Hepatocyte (in vitro differentiated cells): ENCODE data around the gene WDR33. TPM values are rescaled to one million over a fixed set of nuclear protein-coding genes. Genes with fewer than 3 reads are reported as not detected.

Experiments
- DNase-seq: peaks from one replicate; pipeline ENCODE4 v3.0.0-alpha.2; 2016; ENCODE audit warnings: low spot score
- H2AFZ ChIP-seq: fragments of 200-600 bp; sonication (generic); 2 replicates; pipeline ENCODE4 v1.6.0; 2016; ENCODE audit warnings: antibody characterized with exemption, mild to moderate bottlenecking
- H3K27ac ChIP-seq: fragments of 200-600 bp; sonication (generic); 2 replicates; pipeline ENCODE4 v1.5.1; 2016; ENCODE audit warnings: mild to moderate bottlenecking
- H3K27me3 ChIP-seq: fragments of 200-600 bp; sonication (generic); 2 replicates; pipeline ENCODE4 v1.6.1; 2016
- H3K36me3 ChIP-seq: fragments of 200-600 bp; sonication (generic); replicated peaks from 2 replicates; pipeline ENCODE4 v1.5.1; 2016; ENCODE audit warnings: low read depth; ENCODE audit not compliant: insufficient read depth
- H3K4me1 ChIP-seq: fragments of 200-600 bp; sonication (generic); 2 replicates; pipeline ENCODE4 v1.5.1; 2016; ENCODE audit warnings: mild to moderate bottlenecking, moderate library complexity; ENCODE audit not compliant: insufficient read depth
- H3K4me2 ChIP-seq: fragments of 200-600 bp; sonication (generic); 2 replicates; pipeline ENCODE4 v1.6.0; 2016
- H3K4me3 ChIP-seq: fragments of 200-600 bp; sonication (generic); 2 replicates; pipeline ENCODE4 v1.5.1; 2016; ENCODE audit warnings: mild to moderate bottlenecking
- H3K79me2 ChIP-seq: fragments of 200-600 bp; sonication (generic); 2 replicates; pipeline ENCODE4 v1.6.0; 2017; ENCODE audit warnings: mild to moderate bottlenecking
- H3K9me2 ChIP-seq: fragments of 200-600 bp; sonication (generic); replicated peaks from 2 replicates; pipeline ENCODE4 v1.6.0; 2017; ENCODE audit warnings: mild to moderate bottlenecking; ENCODE audit not compliant: insufficient read depth
- H3K9me3 ChIP-seq: fragments of 200-600 bp; sonication (generic); 2 replicates; pipeline ENCODE4 v1.5.1; 2016; ENCODE audit warnings: low read depth, mild to moderate bottlenecking
- H4K20me1 ChIP-seq: fragments of 200-600 bp; sonication (generic); 2 replicates; pipeline ENCODE4 v1.6.0; 2016; ENCODE audit warnings: mild to moderate bottlenecking; ENCODE audit not compliant: insufficient read depth, poor library complexity, severe bottlenecking
- CTCF ChIP-seq: fragments of 200-600 bp; sonication (generic); IDR thresholded peaks from 2 replicates; pipeline ENCODE4 v1.5.1; 2016; ENCODE audit warnings: antibody characterized with exemption, mild to moderate bottlenecking; ENCODE audit not compliant: poor library complexity
- EZH2 ChIP-seq: fragments of 200-600 bp; sonication (generic); IDR thresholded peaks from 2 replicates; pipeline ENCODE4 v1.6.1; 2016; ENCODE audit warnings: antibody characterized with exemption, mild to moderate bottlenecking, borderline replicate concordance
- EZH2phosphoT487 ChIP-seq: fragments of 200-600 bp; sonication (generic); IDR thresholded peaks from one replicate; pipeline ENCODE4 v1.6.1; 2018; ENCODE audit warnings: antibody characterized with exemption, mild to moderate bottlenecking, low read depth, moderate library complexity; ENCODE audit not compliant: unreplicated experiment, severe bottlenecking
- WGBS: methylation state at CpG from one replicate; pipeline ENCODE4 v1.1.6; 2016; ENCODE audit warnings: low lambda C conversion rate; ENCODE audit errors: missing lambda C conversion rate; 5-methylcytosine and 5-hydroxymethylcytosine counted together
- polyA plus RNA-seq: library from polyadenylated mRNA; unstranded; fragments of >200 nt; fragmentation: Nextera tagmentation; extraction: Ambion mirVana; gene quantifications from 2 replicates; pipeline ENCODE4 v1.2.1, GENCODE V29; 2016
- small RNA-seq: library from RNA; depleted of rRNA; stranded (forward); fragments of <200 nt; gene quantifications from one replicate; pipeline ENCODE3, GENCODE V24; 2014
- total RNA-seq: library from RNA; depleted of rRNA; stranded (reverse); fragments of >200 nt; gene quantifications from 2 replicates; pipeline ENCODE4 v1.2.3, GENCODE V29; 2014

WDR33 gene
- total and polyA plus RNA-seq, 2 experiments from 2014 or later: 43.3 to 47.5 TPM

DNA sequence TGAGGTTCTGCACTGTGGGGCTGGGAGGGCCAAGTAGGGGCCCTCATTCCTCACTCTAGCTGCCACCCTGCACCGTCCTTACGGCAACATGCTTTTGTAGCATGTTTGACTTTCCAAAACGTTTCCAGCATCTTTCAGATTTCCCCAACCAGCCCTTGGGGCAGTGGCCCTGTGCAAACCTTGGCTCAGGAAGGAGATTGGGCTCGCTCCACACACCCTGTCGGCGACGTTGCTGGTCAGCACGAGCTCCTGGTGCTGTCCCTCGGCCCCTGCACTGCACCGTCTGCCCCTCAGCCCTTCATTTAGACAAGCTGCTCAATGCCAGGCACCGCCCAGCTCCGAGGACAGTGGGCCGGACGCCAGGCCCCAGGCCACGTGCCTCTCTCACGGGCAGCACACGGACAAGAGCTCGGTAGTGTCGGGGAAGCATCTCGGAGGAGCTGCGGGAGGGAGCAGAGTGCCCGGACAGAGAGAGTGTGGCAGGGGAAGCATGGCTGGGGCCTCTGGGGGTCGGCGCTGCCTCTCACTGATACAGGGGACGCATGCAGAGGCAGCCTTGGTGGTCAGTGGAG lies 158.1 kb downstream of the WDR33 start:
- TF ChIP-seq EZH2 (no peak), EZH2phosphoT487 (no peak), CTCF (no peak)

GRCh38 chr2:127651971-127652550 lies 158.9 kb downstream of the WDR33 start:
- WGBS: 70% methylated on average over 14 of the region's 14 CpGs
- Histone ChIP-seq H2AFZ (no peak overlapping the region), H3K4me3 (no peak overlapping the region), H3K27me3 (no peaks in the 10 kb centered on the region), H3K36me3 (no peaks in the 10 kb centered on the region), H4K20me1 (no peaks in the 10 kb centered on the region), H3K4me2 (no peak overlapping the region), H3K9me2 (no peaks in the 10 kb centered on the region), H3K79me2 (no peaks in the 10 kb centered on the region), H3K9me3 (no peaks in the 10 kb centered on the region), H3K27ac (peak overlapping the region; percentile 31), H3K4me1 (no peaks in the 10 kb centered on the region)
- TF ChIP-seq CTCF (no peak), EZH2 (no peak), EZH2phosphoT487 (no peak)
- DNase-seq: peak; percentile 63

More for the DNA sequence above, 158.1 kb downstream of the WDR33 start:
- H3K9me2 ChIP-seq: no peaks in the 10 kb centered on the region
- no peaks in the 10 kb centered on the region for H3K4me1 ChIP-seq
- no peaks in the 10 kb centered on the region for H3K9me3 ChIP-seq
- H4K20me1 ChIP-seq: no peaks in the 10 kb centered on the region
- H3K27ac ChIP-seq: no peak overlapping the region
- H3K4me2 ChIP-seq: no peak overlapping the region
- DNase-seq: no peak
- no peak overlapping the region for H3K4me3 ChIP-seq
- no peaks in the 10 kb centered on the region for H3K27me3 ChIP-seq
- WGBS: 80% methylated on average over 25 of the region's 25 CpGs
- H2AFZ ChIP-seq: no peak overlapping the region
- H3K79me2 ChIP-seq: no peaks in the 10 kb centered on the region
- no peaks in the 10 kb centered on the region for H3K36me3 ChIP-seq

- H3K27me3 ChIP-seq: no peaks in the 10 kb centered on the region
- H3K9me2 ChIP-seq: no peaks in the 10 kb centered on the region
- no peaks in the 10 kb centered on the region for H3K79me2 ChIP-seq
- 96% methylated on average over 29 of the region's 29 CpGs for WGBS
- H3K4me2 ChIP-seq: no peak overlapping the region
- no peaks in the 10 kb centered on the region for H3K9me3 ChIP-seq
- no peaks in the 10 kb centered on the region for H3K36me3 ChIP-seq
- H3K4me1 ChIP-seq: no peaks in the 10 kb centered on the region
- H3K27ac ChIP-seq: peak overlapping the region; percentile 31
- TF ChIP-seq EZH2phosphoT487 (no peak), CTCF (no peak), EZH2 (no peak)
- no peak overlapping the region for H2AFZ ChIP-seq
- H3K4me3 ChIP-seq: no peak overlapping the region
- H4K20me1 ChIP-seq: no peaks in the 10 kb centered on the region
- DNase-seq: no peak
Observed at GRCh38 chr2:127651381-127651809, 159.6 kb downstream of the WDR33 start.

Small RNA genes within 50 kb of the gene (small RNA-seq; reads per million reads assigned to genes)
- gene RF00017 (not detected), gene RF00019 (not detected), gene RNU6-395P (not detected), gene RNY4P7 (0.22 reads per million)

Other genes with a start within 250 kb of the WDR33 start
- gene GPR17, start 165.0 kb downstream of the WDR33 start, total RNA-seq: not detected in 2 replicates
- 0.39 TPM in 1 of 2 replicates, not detected in the other for gene GPR17, start 165.0 kb downstream of the WDR33 start, polyA plus RNA-seq
- gene LIMS2, start 135.6 kb downstream of the WDR33 start, total RNA-seq: 3.9 and 4.0 TPM in 2 replicates
- 8.3 and 14.9 TPM in 2 replicates for gene LIMS2, start 135.6 kb downstream of the WDR33 start, polyA plus RNA-seq
- 10.2 and 10.7 TPM in 2 replicates for gene SFT2D3, start 109.7 kb downstream of the WDR33 start, total RNA-seq
- gene SFT2D3, start 109.7 kb downstream of the WDR33 start, polyA plus RNA-seq: 1.6 TPM in 1 of 2 replicates, not detected in the other
- 19.9 and 25.2 TPM in 2 replicates for gene POLR2D, start 47.0 kb upstream of the WDR33 start, total RNA-seq
- 22.0 and 31.4 TPM in 2 replicates for gene POLR2D, start 47.0 kb upstream of the WDR33 start, polyA plus RNA-seq
- gene AMMECR1L, start 74.8 kb upstream of the WDR33 start, total RNA-seq: 10.1 and 14.7 TPM in 2 replicates
- gene AMMECR1L, start 74.8 kb upstream of the WDR33 start, polyA plus RNA-seq: 8.1 and 9.3 TPM in 2 replicates
- 12.6 and 18.8 TPM in 2 replicates for gene SAP130, start 216.9 kb upstream of the WDR33 start, total RNA-seq
- gene SAP130, start 216.9 kb upstream of the WDR33 start, polyA plus RNA-seq: 12.7 and 18.4 TPM in 2 replicates